ENCODE results near the gene SHISA5. TPM values are rescaled to one million over a fixed set of nuclear protein-coding genes. Genes with fewer than 3 reads are reported as not detected.
A peak's percentile ranks its signal among the peaks of the same experiment; 100 is the strongest.

SHISA5 gene
- total RNA-seq, 2 donors from 2014 or later: 192 to 193 TPM

GRCh38 chr3:48518638-48519276 is 14.8 kb upstream of the SHISA5 start:
- TF ChIP-seq CTCF (conservative IDR thresholded peaks at IDR 0.05): no peak
- H3K9ac ChIP-seq (ENCODE audit: extremely low read depth, low read length, poor library complexity, severe bottlenecking): no peak overlapping the region
- H3K4me3 ChIP-seq (ENCODE audit: low read length): no peak overlapping the region
- Mint-ChIP-seq H3K36me3 (ENCODE audit: low read depth) (no peaks in the 10 kb centered on the region), H3K27me3 (ENCODE audit: insufficient read depth) (no peaks in the 10 kb centered on the region), H3K4me1 (no peaks in the 10 kb centered on the region), H3K27ac (peak overlapping the region; percentile 16), H3K9me3 (no peaks in the 10 kb centered on the region), H3K4me3 (no peak overlapping the region)
- DNase-seq: no peak
- H3K9me3 ChIP-seq (ENCODE audit: control insufficient read depth, low read length): no peaks in the 10 kb centered on the region
- WGBS, 2 experiments (ENCODE audit: insufficient coverage in 1 of 2, insufficient read length in 1 of 2): 85 to 88% methylated on average over 5 to 12 of the region's 12 CpGs
- H3K27ac ChIP-seq (ENCODE audit: low read depth, low read length): no peak overlapping the region
- no peaks in the 10 kb centered on the region for H3K36me3 ChIP-seq (ENCODE audit: control insufficient read depth, insufficient read depth, low read length)
- H3K4me1 ChIP-seq (ENCODE audit: control insufficient read depth, insufficient read depth, low read length): no peaks in the 10 kb centered on the region
- H3K27me3 ChIP-seq (ENCODE audit: control insufficient read depth, insufficient read depth, low read length, poor library complexity, severe bottlenecking): no peaks in the 10 kb centered on the region

- no peak for TF ChIP-seq CTCF (conservative IDR thresholded peaks at IDR 0.05)
- Mint-ChIP-seq H3K27me3 (ENCODE audit: insufficient read depth) (no peaks in the 10 kb centered on the region), H3K9me3 (no peaks in the 10 kb centered on the region), H3K4me3 (no peak overlapping the region), H3K4me1 (no peaks in the 10 kb centered on the region), H3K36me3 (ENCODE audit: low read depth) (no peaks in the 10 kb centered on the region), H3K27ac (peak overlapping the region; percentile 16)
- DNase-seq: no peak
- WGBS, 2 experiments (ENCODE audit: insufficient coverage in 1 of 2, insufficient read length in 1 of 2): 91 to 100% methylated on average over 4 to 6 of the region's 6 CpGs
- no peak overlapping the region for H3K27ac ChIP-seq (ENCODE audit: low read depth, low read length)
- no peaks in the 10 kb centered on the region for H3K36me3 ChIP-seq (ENCODE audit: control insufficient read depth, insufficient read depth, low read length)
- H3K9ac ChIP-seq (ENCODE audit: extremely low read depth, low read length, poor library complexity, severe bottlenecking): no peak overlapping the region
- no peaks in the 10 kb centered on the region for H3K9me3 ChIP-seq (ENCODE audit: control insufficient read depth, low read length)
- H3K27me3 ChIP-seq (ENCODE audit: control insufficient read depth, insufficient read depth, low read length, poor library complexity, severe bottlenecking): no peaks in the 10 kb centered on the region
- no peaks in the 10 kb centered on the region for H3K4me1 ChIP-seq (ENCODE audit: control insufficient read depth, insufficient read depth, low read length)
- no peak overlapping the region for H3K4me3 ChIP-seq (ENCODE audit: low read length)
Measured at GRCh38 chr3:48518069-48518468, 14.1 kb upstream of the SHISA5 start.

GRCh38 chr3:48516571-48516970 is 12.6 kb upstream of the SHISA5 start:
- TF ChIP-seq CTCF (conservative IDR thresholded peaks at IDR 0.05): no peak
- no peaks in the 10 kb centered on the region for H3K9me3 Mint-ChIP-seq
- no peaks in the 10 kb centered on the region for H3K36me3 Mint-ChIP-seq (ENCODE audit: low read depth)
- DNase-seq: no peak
- 86 to 87% methylated on average over 6 to 8 of the region's 8 CpGs for WGBS, 2 experiments (ENCODE audit: insufficient coverage in 1 of 2, insufficient read length in 1 of 2)
- Histone ChIP-seq H3K4me3 (ENCODE audit: low read length) (no peak overlapping the region), H3K9me3 (ENCODE audit: control insufficient read depth, low read length) (no peaks in the 10 kb centered on the region), H3K36me3 (ENCODE audit: control insufficient read depth, insufficient read depth, low read length) (no peaks in the 10 kb centered on the region), H3K27me3 (ENCODE audit: control insufficient read depth, insufficient read depth, low read length, poor library complexity, severe bottlenecking) (no peaks in the 10 kb centered on the region), H3K27ac (ENCODE audit: low read depth, low read length) (no peak overlapping the region), H3K9ac (ENCODE audit: extremely low read depth, low read length, poor library complexity, severe bottlenecking) (no peak overlapping the region), H3K4me1 (ENCODE audit: control insufficient read depth, insufficient read depth, low read length) (no peaks in the 10 kb centered on the region)
- no peaks in the 10 kb centered on the region for H3K27me3 Mint-ChIP-seq (ENCODE audit: insufficient read depth)
- no peak overlapping the region for H3K27ac Mint-ChIP-seq
- no peak overlapping the region for H3K4me3 Mint-ChIP-seq
- H3K4me1 Mint-ChIP-seq: no peaks in the 10 kb centered on the region

Data from endodermal cell (in vitro differentiated cells).